ENCODE results near the gene CFAP44. TPM values are rescaled to one million over a fixed set of nuclear protein-coding genes. Genes with fewer than 3 reads are reported as not detected.

The CFAP44 gene
- total and polyA plus RNA-seq, 2 of the 13 experiments (the other 11 are each of a cell fraction or from before 2014, with no cell fraction given), result 1.7 to 4.7 TPM

GRCh38 chr3:113431811-113432210 lies 9.5 kb downstream of the CFAP44 start:
- TF ChIP-seq BCL3 (CRISPR knock-in tag; IDR thresholded peaks at IDR 0.05) (no peak), BCL6 (CRISPR knock-in tag; IDR thresholded peaks at IDR 0.05) (no peak), ZSCAN12 (CRISPR knock-in tag; IDR thresholded peaks at IDR 0.05) (no peak), NFYC (CRISPR knock-in tag; IDR thresholded peaks at IDR 0.05) (no peak), ZNF318 (CRISPR knock-in tag; IDR thresholded peaks at IDR 0.05) (no peak), ZNF75D (CRISPR knock-in tag; IDR thresholded peaks at IDR 0.05; ENCODE audit: borderline replicate concordance) (no peak), HNRNPK (IDR thresholded peaks at IDR 0.05; ENCODE audit: low read depth, low read length, poor library complexity, severe bottlenecking) (no peak)
- 92% methylated on average over 2 of the region's 2 CpGs for WGBS (ENCODE audit: low lambda C conversion rate)

More at GRCh38 chr3:113431811-113432210, 9.5 kb downstream of the CFAP44 start:
- intact Hi-C loops (cut with micrococcal nuclease; ENCODE audit: unreplicated experiment) (no loop called here), in situ Hi-C loops (cut with HindIII; ENCODE audit: extremely low pct_ligation_motif_present, low pct_unique_long_range_greater_than_20kb) (no loop called here)
- Histone ChIP-seq H3K4me3 (replicated peaks in 1 of 3; ENCODE audit: insufficient read depth in 1 of 3, low read depth in 2 of 3, low read length in 3 of 3) (no peak overlapping the region), H3K27me3 (ENCODE audit: control insufficient read depth in 1 of 2, insufficient read depth in 2 of 2, low read length in 2 of 2) (no peaks in the 10 kb centered on the region), H3K9ac (ENCODE audit: insufficient read depth, low read depth, low read length) (no peak overlapping the region), H3K9me3 (ENCODE audit: low read length) (no peaks in the 10 kb centered on the region), H3K4me1 (ENCODE audit: insufficient read depth, low read length) (no peaks in the 10 kb centered on the region), H3K4me2 (ENCODE audit: low read depth, low read length) (no peak overlapping the region), H2AFZ (ENCODE audit: low read length) (no peak overlapping the region), H3K27ac (ENCODE audit: extremely low read length, insufficient read depth, low read length) (no peak overlapping the region), H4K20me1 (ENCODE audit: insufficient read depth, low read length) (no peaks in the 10 kb centered on the region), H3K79me2 (ENCODE audit: insufficient read depth, low read length) (no peaks in the 10 kb centered on the region), H3K36me3 (replicated peaks in 1 of 2; ENCODE audit: control insufficient read depth in 1 of 2, insufficient read depth in 2 of 2, low read length in 2 of 2) (peaks cover 0 to 2% of the 10 kb centered on the region in 2 experiments; a peak in 1 of 5 replicates)
- FAIRE-seq (no peak), ATAC-seq (no peak), DNase-seq (ENCODE audit: low spot score) (no peak)
- CTCF ChIA-PET (ENCODE audit: low intra/inter-chr PET ratio, low total read pairs), result no interaction called here
- BruUV-seq (replicated peaks), result no TSS peak
- POLR2A ChIA-PET, result no interaction called here

Measured in HepG2 (cell line).